CD4-positive, alpha-beta T cell (primary cell): ENCODE data around the gene PNMT. TPM values are rescaled to one million over a fixed set of nuclear protein-coding genes. Genes with fewer than 3 reads are reported as not detected.

Source experiments
- ATAC-seq: fragments of 200-7000 bp; cut with Tn5 transposase; one replicate; pipeline ENCODE4 v1.10.0; 2022; ENCODE audit warnings: mild to moderate bottlenecking; ENCODE audit not compliant: poor library complexity
- CTCF ChIA-PET: fragments of 350-600 bp; sonication (Branson Sonifier 250); formaldehyde crosslinking; loops from one replicate; lab custom pipeline; 2021; ENCODE audit warnings: antibody characterized with exemption, inconsistent platforms; lab: Charles Lee
- POLR2A ChIA-PET: fragments of 350-600 bp; sonication (Branson Sonifier 250); formaldehyde crosslinking; loops from one replicate; lab custom pipeline; 2021; ENCODE audit warnings: antibody characterized with exemption, inconsistent platforms; lab: Charles Lee
- DNase-seq, 14 experiments: peaks; one replicate each; pipeline ENCODE4 v3.0.0-alpha.2; 2013 to 2020; ENCODE audit warnings: mixed read lengths in 2 of 14
- H3K27ac ChIP-seq, 2 donors: one replicate each; pipeline versions ENCODE4 v1.5.1 to v1.7.0; 2013; ENCODE audit warnings: low read length in 2 of 2, low read depth in 1 of 2, mild to moderate bottlenecking in 1 of 2
- H3K27me3 ChIP-seq, 2 experiments: 1 replicate in 1 of 2; 2 replicates in 1 of 2; pipeline versions ENCODE4 v1.6.1 to v1.7.0; 2013; ENCODE audit warnings: low read length in 2 of 2, control low read depth in 1 of 2, mild to moderate bottlenecking in 1 of 2, moderate library complexity in 1 of 2; ENCODE audit not compliant: insufficient read depth in 2 of 2, control insufficient read depth in 1 of 2
- H3K36me3 ChIP-seq: one replicate; pipeline ENCODE4 v1.6.1; 2013; ENCODE audit warnings: low read length, control low read depth; ENCODE audit not compliant: insufficient read depth
- H3K4me1 ChIP-seq: one replicate; pipeline ENCODE4 v1.6.1; 2013; ENCODE audit warnings: low read length, control low read depth; ENCODE audit not compliant: insufficient read depth
- H3K4me3 ChIP-seq: one replicate; pipeline ENCODE4 v1.5.1; 2013; ENCODE audit warnings: mild to moderate bottlenecking, low read length, moderate library complexity
- H3K9me3 ChIP-seq, 2 experiments: 1 replicate in 1 of 2; 2 replicates in 1 of 2; pipeline versions ENCODE4 v1.6.1 to v1.7.0; 2013; ENCODE audit warnings: low read length in 2 of 2, mild to moderate bottlenecking in 2 of 2, control low read depth in 1 of 2, moderate library complexity in 1 of 2; ENCODE audit not compliant: control insufficient read depth in 1 of 2, insufficient read depth in 1 of 2
- H3K27ac Mint-ChIP-seq: one replicate; pipeline ENCODE4 v1.8.0; 2020; ENCODE audit warnings: mixed read lengths
- H3K27me3 Mint-ChIP-seq: one replicate; pipeline ENCODE4 v1.8.0; 2021; ENCODE audit warnings: mixed read lengths
- H3K36me3 Mint-ChIP-seq: one replicate; pipeline ENCODE4 v1.8.0; 2021; ENCODE audit warnings: low read depth, mixed read lengths
- H3K4me1 Mint-ChIP-seq: one replicate; pipeline ENCODE4 v1.8.0; 2021; ENCODE audit warnings: low read depth, mixed read lengths
- H3K4me3 Mint-ChIP-seq: one replicate; pipeline ENCODE4 v1.8.0; 2020; ENCODE audit warnings: mild to moderate bottlenecking, mixed read lengths
- H3K9me3 Mint-ChIP-seq: one replicate; pipeline ENCODE4 v1.8.0; 2020; ENCODE audit warnings: mixed read lengths
- CTCF ChIP-seq: fragments of 200-600 bp; IDR thresholded peaks from one replicate; pipeline ENCODE4 v1.8.0; 2022; ENCODE audit warnings: antibody characterized with exemption, mild to moderate bottlenecking
- intact Hi-C, 2 experiments: fragments of 100-400 bp; cut with DNase I in 1 of 2; cut with micrococcal nuclease in 1 of 2; formaldehyde crosslinking; loops; one replicate each; pipeline versions ENCODE4 v1.15.1 to v1.9.0; 2023 to 2025; cut with DNase I, micrococcal nuclease
- total RNA-seq, 174 experiments: library from RNA in 2 of 174; stranded (reverse) in 2 of 174; gene quantifications; one replicate each; pipeline ENCODE4 v1.2.3 and lab custom pipeline; 2021 to 2026

PNMT gene
- total RNA-seq, 2 experiments from 2014 or later: 0.47 TPM; not detected in 1

DNA sequence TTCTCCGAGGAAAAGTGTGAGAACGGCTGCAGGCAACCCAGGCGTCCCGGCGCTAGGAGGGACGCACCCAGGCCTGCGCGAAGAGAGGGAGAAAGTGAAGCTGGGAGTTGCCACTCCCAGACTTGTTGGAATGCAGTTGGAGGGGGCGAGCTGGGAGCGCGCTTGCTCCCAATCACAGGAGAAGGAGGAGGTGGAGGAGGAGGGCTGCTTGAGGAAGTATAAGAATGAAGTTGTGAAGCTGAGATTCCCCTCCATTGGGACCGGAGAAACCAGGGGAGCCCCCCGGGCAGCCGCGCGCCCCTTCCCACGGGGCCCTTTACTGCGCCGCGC lies 31.5 kb downstream of the PNMT start, which contains the start of gene ERBB2:
Gene ERBB2, plus strand, starts transcription at position 247 of the 330 bp plus-strand sequence. CDS start 175 bp downstream, outside the sequence.
- DNase-seq: no peak
- H3K27me3 Mint-ChIP-seq: peaks cover 34% of the 10 kb centered on the region
- ChIA-PET POLR2A (interaction anchor here (1.0 kb wide), 1 partner anchor 26 kb away, joined by 3 read pairs; no protein-coding TSS in a partner anchor), CTCF (no interaction called here)
- peak within 1 kb of the TSS; percentile 4 for H3K4me3 Mint-ChIP-seq
- peaks cover 3% of the 10 kb centered on the region for H3K36me3 Mint-ChIP-seq
- no peak within 1 kb of the TSS for H3K27ac Mint-ChIP-seq
- no peaks in the 10 kb centered on the region for H3K9me3 Mint-ChIP-seq
- Histone ChIP-seq H3K4me3 (no peak within 1 kb of the TSS), H3K4me1 (peaks cover 9% of the 10 kb centered on the region), H3K36me3 (peaks cover 2% of the 10 kb centered on the region), H3K27ac (no peak within 1 kb of the TSS), H3K27me3 (peaks cover 24 to 33% of the 10 kb centered on the region in 2 experiments), H3K9me3 (peaks cover 0 to 5% of the 10 kb centered on the region in 2 experiments)
- no peak for ATAC-seq
- peaks cover 6% of the 10 kb centered on the region for H3K4me1 Mint-ChIP-seq
- intact Hi-C loops: no loop called here
- no peak for TF ChIP-seq CTCF

DNA sequence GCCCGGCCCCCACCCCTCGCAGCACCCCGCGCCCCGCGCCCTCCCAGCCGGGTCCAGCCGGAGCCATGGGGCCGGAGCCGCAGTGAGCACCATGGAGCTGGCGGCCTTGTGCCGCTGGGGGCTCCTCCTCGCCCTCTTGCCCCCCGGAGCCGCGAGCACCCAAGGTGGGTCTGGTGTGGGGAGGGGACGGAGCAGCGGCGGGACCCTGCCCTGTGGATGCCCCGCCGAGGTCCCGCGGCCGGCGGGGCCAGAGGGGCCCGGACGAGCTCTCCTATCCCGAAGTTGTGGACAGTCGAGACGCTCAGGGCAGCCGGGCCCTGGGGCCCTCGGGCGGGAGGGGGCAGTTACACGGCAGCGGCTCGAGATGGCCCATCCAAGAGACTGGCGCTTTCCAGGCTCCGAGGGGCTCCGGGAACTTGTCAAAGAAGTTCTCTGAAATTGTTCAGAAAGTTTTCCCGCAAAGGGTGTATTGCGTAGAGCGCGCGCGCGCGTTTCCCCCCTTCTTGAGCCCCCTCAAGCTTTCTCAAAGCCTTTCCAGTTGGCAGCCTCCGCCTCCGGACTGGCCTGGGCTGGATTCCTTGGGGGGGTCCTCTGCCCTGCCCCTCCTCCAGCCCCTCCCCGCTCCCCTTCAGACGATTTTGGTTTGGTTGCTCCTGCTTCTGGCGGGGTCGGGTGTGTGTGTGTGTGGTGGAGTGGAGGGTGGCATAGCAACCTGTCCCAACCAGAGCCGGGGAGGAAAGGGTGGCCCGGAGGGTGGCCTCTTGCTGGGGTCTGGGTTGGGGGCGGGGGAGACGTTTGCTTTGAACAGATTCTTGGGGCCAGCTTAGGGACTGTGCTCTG lies 32.1 kb downstream of the PNMT start:
- CTCF ChIA-PET: no interaction called here
- H3K4me1 Mint-ChIP-seq: peaks cover 6% of the 10 kb centered on the region
- intact Hi-C loops: no loop called here

More for the DNA sequence above, 32.1 kb downstream of the PNMT start:
- TF ChIP-seq CTCF: no peak
- peaks cover 34% of the 10 kb centered on the region for H3K27me3 Mint-ChIP-seq
- H3K27ac ChIP-seq: no peak overlapping the region
- H3K36me3 Mint-ChIP-seq: no peaks in the 10 kb centered on the region
- H3K36me3 ChIP-seq: no peaks in the 10 kb centered on the region
- ATAC-seq: no peak
- peaks cover 24 to 33% of the 10 kb centered on the region in 2 experiments for H3K27me3 ChIP-seq
- no peak overlapping the region for H3K4me3 Mint-ChIP-seq
- no peak overlapping the region for H3K27ac Mint-ChIP-seq
- H3K4me1 ChIP-seq: peaks cover 9% of the 10 kb centered on the region
- H3K9me3 Mint-ChIP-seq: no peaks in the 10 kb centered on the region
- H3K4me3 ChIP-seq: no peak overlapping the region
- DNase-seq: no peak
- POLR2A ChIA-PET: interaction anchor here (1.0 kb wide), 1 partner anchor 25 kb away, joined by 3 read pairs; no protein-coding TSS in a partner anchor
- H3K9me3 ChIP-seq: peaks cover 0 to 5% of the 10 kb centered on the region in 2 experiments
